SJSA1 (cell line): ENCODE data around the gene CLDN24. TPM values are rescaled to one million over a fixed set of nuclear protein-coding genes. Genes with fewer than 3 reads are reported as not detected.

Source experiments
- DNase-seq, 2 experiments: peaks; one replicate each; pipeline ENCODE4 v3.0.0-alpha.2; 2015 to 2020; ENCODE audit warnings: low spot score in 2 of 2, low read depth in 1 of 2
- H3K27ac ChIP-seq: fragments of 250-450 bp; sonication (Bioruptor Pico); 2 replicates; pipeline ENCODE4 v1.5.1; 2020; ENCODE audit warnings: mild to moderate bottlenecking, moderate library complexity
- H3K27me3 ChIP-seq: fragments of 250-450 bp; sonication (Bioruptor Pico); replicated peaks from 2 replicates; pipeline ENCODE4 v1.5.1; 2020; ENCODE audit warnings: mild to moderate bottlenecking, moderate library complexity
- H3K36me3 ChIP-seq: fragments of 250-450 bp; sonication (Bioruptor Pico); 2 replicates; pipeline ENCODE4 v1.5.1; 2020; ENCODE audit warnings: mild to moderate bottlenecking
- H3K4me1 ChIP-seq: fragments of 250-450 bp; sonication (Bioruptor Pico); replicated peaks from 2 replicates; pipeline ENCODE4 v1.6.1; 2021; ENCODE audit warnings: mild to moderate bottlenecking
- H3K4me3 ChIP-seq: fragments of 250-450 bp; sonication (Bioruptor Pico); 2 replicates; pipeline ENCODE4 v1.5.1; 2020; ENCODE audit warnings: mild to moderate bottlenecking
- H3K9me3 ChIP-seq: fragments of 250-450 bp; sonication (Bioruptor Pico); replicated peaks from 2 replicates; pipeline ENCODE4 v1.5.1; 2020; ENCODE audit warnings: mild to moderate bottlenecking
- total RNA-seq: library from RNA; depleted of rRNA; stranded (reverse); fragments of >200 nt; shearing (Covaris generic); gene quantifications from 2 replicates; pipeline ENCODE4 v1.2.3, GENCODE V29; 2014; rRNA removed

The CLDN24 gene
- not detected in 2 replicates for total RNA-seq

GRCh38 chr4:183322326-183322725 lies at the start of gene CLDN24:
CLDN24 (minus strand) TSS chr4:183322426; CDS start chr4:183322426, 0 bp downstream.
- no peaks in the 10 kb centered on the region for H3K27me3 ChIP-seq
- no peak within 1 kb of the TSS for H3K27ac ChIP-seq
- H3K9me3 ChIP-seq: peaks cover 12% of the 10 kb centered on the region; the same call in 1 of the 2 replicates
- DNase-seq: no peak
- no peak within 1 kb of the TSS for H3K4me3 ChIP-seq
- peaks cover 21% of the 10 kb centered on the region for H3K36me3 ChIP-seq
- 0 out of 2 replicates have a peak, but pooled peaks cover 4% of the 10 kb centered on the region for H3K4me1 ChIP-seq

DNA sequence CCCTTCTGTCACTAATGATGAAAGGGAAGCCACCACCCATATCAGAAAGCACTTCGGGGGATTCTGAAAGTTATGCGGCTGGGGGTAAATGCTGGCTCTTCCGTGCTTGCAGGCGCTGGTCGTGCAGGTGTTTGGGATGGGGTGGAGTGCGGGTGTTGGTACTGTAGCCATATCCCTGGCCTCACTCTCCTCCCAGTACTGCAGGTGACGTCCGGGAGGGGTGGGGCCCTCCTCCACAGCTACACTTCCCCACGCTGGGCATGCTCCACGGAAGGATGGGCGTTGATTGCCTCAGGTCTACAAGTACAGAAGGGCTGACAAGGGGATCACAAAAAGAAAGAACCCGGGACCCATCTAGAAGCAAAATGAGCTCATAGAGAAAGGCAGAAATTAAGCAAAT lies 48.6 kb upstream of the CLDN24 start:
- DNase-seq: no peak
- Histone ChIP-seq H3K9me3 (no peaks in the 10 kb centered on the region), H3K4me1 (no peaks in the 10 kb centered on the region), H3K27ac (no peak overlapping the region), H3K36me3 (no peaks in the 10 kb centered on the region), H3K4me3 (no peak overlapping the region), H3K27me3 (no peaks in the 10 kb centered on the region)

GRCh38 chr4:183369073-183369472 lies 46.8 kb upstream of the CLDN24 start:
- DNase-seq: no peak
- H3K36me3 ChIP-seq: no peaks in the 10 kb centered on the region
- no peaks in the 10 kb centered on the region for H3K9me3 ChIP-seq
- no peaks in the 10 kb centered on the region for H3K27me3 ChIP-seq
- H3K4me3 ChIP-seq: no peak overlapping the region
- no peak overlapping the region for H3K27ac ChIP-seq
- H3K4me1 ChIP-seq: no peaks in the 10 kb centered on the region

DNA sequence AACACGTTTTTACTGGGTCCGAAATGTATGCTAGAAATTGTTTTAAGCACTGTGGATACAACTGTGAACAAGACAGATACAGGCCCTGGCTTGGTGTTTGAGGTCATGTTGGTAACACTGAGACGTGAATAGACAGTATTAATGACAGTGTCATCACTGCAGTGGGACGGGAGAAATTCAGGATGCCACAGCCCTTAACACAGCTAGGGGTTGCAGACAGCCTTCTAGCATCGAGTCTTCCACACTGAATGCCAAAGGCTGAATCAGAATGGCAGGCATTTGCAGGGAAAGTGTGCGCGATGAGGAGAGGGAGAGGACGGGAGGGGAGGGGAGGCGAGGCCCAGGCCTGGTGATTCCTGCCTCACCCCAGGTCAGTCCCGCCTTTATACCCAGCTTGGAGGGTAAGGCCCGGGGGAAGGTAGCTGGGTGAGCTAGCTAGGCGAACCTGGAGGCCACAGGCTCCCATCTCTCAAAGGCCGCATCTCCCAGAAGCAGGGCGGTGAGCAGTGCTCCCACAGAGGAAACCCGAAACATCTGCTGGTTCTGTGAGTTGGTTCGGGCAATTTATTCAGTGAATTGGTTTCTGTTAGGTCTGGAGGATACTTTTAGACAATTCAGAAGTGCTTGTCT lies 44.1 kb upstream of the CLDN24 start:
- H3K27me3 ChIP-seq: no peaks in the 10 kb centered on the region
- no peaks in the 10 kb centered on the region; the same call in 1 of the 2 replicates for H3K9me3 ChIP-seq
- no peaks in the 10 kb centered on the region for H3K36me3 ChIP-seq
- H3K27ac ChIP-seq: no peak overlapping the region
- no peaks in the 10 kb centered on the region for H3K4me1 ChIP-seq
- H3K4me3 ChIP-seq: no peak overlapping the region
- no peak for DNase-seq

DNA sequence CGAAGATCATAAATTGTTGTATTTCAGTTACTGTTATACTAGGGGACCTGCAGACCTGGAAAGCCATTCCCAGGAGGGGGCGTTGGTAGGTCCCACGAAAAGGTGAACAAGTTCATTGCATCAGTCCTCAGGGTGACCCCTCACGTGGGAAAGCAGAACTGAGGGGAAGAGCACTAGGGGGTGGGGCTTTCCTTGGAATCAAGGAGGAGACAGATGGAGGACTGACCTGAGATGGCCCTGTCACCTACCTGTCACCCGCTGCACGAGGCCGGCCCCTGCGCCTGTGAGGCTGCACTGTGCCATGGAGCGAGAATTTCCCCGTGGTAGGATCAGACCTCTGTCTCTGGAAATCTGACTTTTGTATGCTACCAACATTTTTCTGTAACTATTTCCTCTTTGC lies 41.8 kb upstream of the CLDN24 start:
- Histone ChIP-seq H3K27ac (no peak overlapping the region), H3K36me3 (no peaks in the 10 kb centered on the region), H3K4me1 (no peaks in the 10 kb centered on the region), H3K9me3 (no peaks in the 10 kb centered on the region; the same call in none of the 2 replicates), H3K4me3 (no peak overlapping the region), H3K27me3 (no peaks in the 10 kb centered on the region)
- DNase-seq: no peak

DNA sequence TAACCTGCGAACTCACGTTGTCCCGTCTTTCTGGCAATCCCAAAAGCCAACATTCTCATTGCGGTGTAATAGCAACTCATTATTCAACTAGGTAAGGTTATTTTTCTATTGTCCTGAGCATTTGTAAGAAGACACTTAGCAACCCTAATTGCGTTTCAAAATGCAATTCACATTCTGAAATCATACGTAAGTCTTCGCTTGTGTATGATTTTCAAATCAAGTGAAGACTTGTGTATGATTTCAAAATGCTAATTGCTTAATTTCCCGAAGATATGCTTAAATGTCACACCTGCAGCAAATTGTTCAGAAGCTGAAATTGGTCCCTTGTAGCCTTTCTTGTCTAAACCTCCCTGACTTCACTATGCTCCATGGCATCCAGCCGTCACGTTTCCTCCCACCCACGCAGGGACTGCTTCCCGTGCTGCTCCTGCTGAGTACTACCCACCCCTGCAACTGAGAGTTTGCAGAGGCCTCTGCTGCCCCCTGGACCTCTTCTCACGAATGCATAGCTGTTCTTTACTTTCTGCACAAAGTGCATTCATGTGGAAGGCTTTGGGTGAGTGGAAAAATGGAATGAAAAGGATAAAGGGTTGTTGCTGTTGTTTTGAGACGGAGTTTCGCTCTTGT lies 40.8 kb upstream of the CLDN24 start:
- DNase-seq: no peak

DNA sequence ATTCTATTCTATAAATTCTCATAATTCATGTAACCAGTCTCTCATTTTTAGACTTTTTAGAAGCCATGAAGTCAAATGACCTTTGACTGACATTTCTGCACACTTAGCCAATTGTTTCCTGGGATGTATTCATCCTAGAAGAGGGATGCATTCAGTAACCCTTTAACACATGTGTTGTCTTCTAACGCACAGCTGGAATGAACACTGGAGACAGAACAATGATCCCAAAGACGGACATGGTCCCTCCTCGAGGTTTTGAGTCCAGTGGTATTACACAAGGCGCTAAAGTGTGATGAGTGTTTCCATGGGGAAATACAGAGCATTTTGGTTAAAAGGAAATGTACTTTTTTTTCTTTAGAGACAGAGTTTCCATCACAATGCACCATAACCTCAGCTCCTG lies 39.8 kb upstream of the CLDN24 start:
- Histone ChIP-seq H3K9me3 (peaks cover 8% of the 10 kb centered on the region), H3K4me1 (no peaks in the 10 kb centered on the region), H3K27me3 (no peaks in the 10 kb centered on the region), H3K27ac (no peak overlapping the region), H3K36me3 (no peaks in the 10 kb centered on the region), H3K4me3 (no peak overlapping the region)
- DNase-seq: no peak

More for the DNA sequence above, 40.8 kb upstream of the CLDN24 start:
- Histone ChIP-seq H3K4me3 (no peak overlapping the region), H3K4me1 (no peaks in the 10 kb centered on the region), H3K27me3 (no peaks in the 10 kb centered on the region), H3K9me3 (peaks cover 8% of the 10 kb centered on the region), H3K36me3 (no peaks in the 10 kb centered on the region), H3K27ac (no peak overlapping the region)

DNA sequence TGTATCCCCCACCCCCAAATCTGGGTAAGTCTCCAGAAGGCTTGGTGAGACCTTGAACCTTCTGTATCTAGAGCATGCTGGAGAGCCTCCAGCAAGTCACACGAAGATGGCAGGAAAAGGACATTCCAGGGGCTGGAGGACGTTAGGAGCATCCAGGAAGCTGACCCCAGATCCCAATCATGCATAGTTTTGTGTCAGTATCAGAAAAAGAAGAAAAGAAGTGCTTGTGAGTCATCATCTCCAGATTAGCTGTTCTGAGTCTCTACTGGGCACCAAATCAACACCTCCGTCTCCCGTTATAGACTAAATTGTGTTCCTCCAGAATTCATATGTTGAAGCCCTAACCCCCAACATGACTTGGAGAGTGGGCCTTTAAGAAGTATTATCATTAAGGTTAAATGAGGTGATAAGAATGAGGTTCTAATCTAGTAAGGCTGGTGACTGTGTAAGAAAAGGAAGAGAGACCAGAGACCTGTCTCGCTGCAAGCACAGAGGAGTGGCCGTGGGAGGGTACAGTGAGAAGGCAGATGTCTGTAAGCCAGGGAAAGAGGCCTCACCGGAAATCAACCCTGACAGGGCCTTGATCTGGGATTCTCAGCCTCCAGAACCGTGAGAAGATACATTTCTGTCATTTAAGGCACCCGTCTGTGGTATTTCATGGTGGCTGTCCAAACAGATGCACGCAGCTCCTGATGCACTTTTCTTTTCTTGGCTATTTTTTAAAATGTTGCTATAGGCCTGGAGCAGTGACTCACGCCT lies 38.1 kb upstream of the CLDN24 start:
- Histone ChIP-seq H3K27me3 (no peaks in the 10 kb centered on the region), H3K36me3 (no peaks in the 10 kb centered on the region), H3K4me1 (peaks cover 6% of the 10 kb centered on the region; the same call in 1 of the 2 replicates), H3K9me3 (peaks cover 8% of the 10 kb centered on the region), H3K4me3 (no peak overlapping the region), H3K27ac (peak overlapping the region; percentile 35)
- no peak for DNase-seq

- Histone ChIP-seq H3K36me3 (no peaks in the 10 kb centered on the region), H3K27me3 (no peaks in the 10 kb centered on the region), H3K9me3 (peaks cover 8% of the 10 kb centered on the region), H3K4me1 (peaks cover 6% of the 10 kb centered on the region; the same call in 1 of the 2 replicates), H3K4me3 (no peak overlapping the region), H3K27ac (no peak overlapping the region)
- DNase-seq: no peak
Observed at GRCh38 chr4:183358215-183358755, 36.1 kb upstream of the CLDN24 start.

- H3K27ac ChIP-seq: no peak overlapping the region
- no peaks in the 10 kb centered on the region for H3K36me3 ChIP-seq
- H3K4me3 ChIP-seq: no peak overlapping the region
- no peak for DNase-seq
- H3K4me1 ChIP-seq: peaks cover 6% of the 10 kb centered on the region; the same call in 1 of the 2 replicates
- H3K9me3 ChIP-seq: peaks cover 8% of the 10 kb centered on the region
- no peaks in the 10 kb centered on the region for H3K27me3 ChIP-seq
Observed at GRCh38 chr4:183356931-183357675, 34.9 kb upstream of the CLDN24 start.

GRCh38 chr4:183356173-183356830 lies 34.1 kb upstream of the CLDN24 start:
- no peak for DNase-seq
- H3K4me3 ChIP-seq: no peak overlapping the region
- H3K4me1 ChIP-seq: peaks cover 6% of the 10 kb centered on the region; the same call in 1 of the 2 replicates
- no peaks in the 10 kb centered on the region for H3K36me3 ChIP-seq
- H3K27ac ChIP-seq: no peak overlapping the region
- no peaks in the 10 kb centered on the region for H3K27me3 ChIP-seq
- peaks cover 8% of the 10 kb centered on the region; the same call in 1 of the 2 replicates for H3K9me3 ChIP-seq

GRCh38 chr4:183355405-183355804 lies 33.2 kb upstream of the CLDN24 start:
- H3K9me3 ChIP-seq: peaks cover 8% of the 10 kb centered on the region; the same call in 1 of the 2 replicates
- peaks cover 6% of the 10 kb centered on the region; the same call in 1 of the 2 replicates for H3K4me1 ChIP-seq
- H3K36me3 ChIP-seq: no peaks in the 10 kb centered on the region
- no peak for DNase-seq
- H3K27me3 ChIP-seq: no peaks in the 10 kb centered on the region
- H3K4me3 ChIP-seq: no peak overlapping the region
- no peak overlapping the region for H3K27ac ChIP-seq

GRCh38 chr4:183354219-183354618 lies 32.0 kb upstream of the CLDN24 start:
- H3K4me3 ChIP-seq: no peak overlapping the region
- no peak for DNase-seq
- H3K9me3 ChIP-seq: peaks cover 8% of the 10 kb centered on the region; the same call in 1 of the 2 replicates
- no peak overlapping the region for H3K27ac ChIP-seq
- H3K36me3 ChIP-seq: no peaks in the 10 kb centered on the region
- H3K4me1 ChIP-seq: peaks cover 11% of the 10 kb centered on the region
- no peaks in the 10 kb centered on the region for H3K27me3 ChIP-seq
